ENCODE measurements around the gene IGFL1.
"Not testable (repeated sequence)": the region's sequence is repeated elsewhere in the genome, so short reads cannot be mapped to it uniquely, and the experiment has no call there.

The IGFL1 gene

GRCh38 chr19:46226438-46226973 is 3.0 kb upstream of the IGFL1 start:
- DNase-seq, result no peak

GRCh38 chr19:46232029-46232428 is 2.5 kb downstream of the IGFL1 start:
- DNase-seq, result no peak

GRCh38 chr19:46232468-46232867 is 2.9 kb downstream of the IGFL1 start:
- DNase-seq, result no peak

- no peak for DNase-seq
Observed at GRCh38 chr19:46232938-46233621, 3.5 kb downstream of the IGFL1 start.

GRCh38 chr19:46233871-46234270 is 4.3 kb downstream of the IGFL1 start:
- not testable (repeated sequence) for DNase-seq

- not testable (repeated sequence) for DNase-seq
Observed at GRCh38 chr19:46238141-46238540, 8.6 kb downstream of the IGFL1 start.

- DNase-seq, result no peak
Observed at GRCh38 chr19:46239193-46240024, 9.9 kb downstream of the IGFL1 start.

GRCh38 chr19:46240693-46241092 is 11.2 kb downstream of the IGFL1 start:
- no peak for DNase-seq

GRCh38 chr19:46241626-46242025 is 12.1 kb downstream of the IGFL1 start:
- no peak for DNase-seq

GRCh38 chr19:46243081-46243654 is 13.6 kb downstream of the IGFL1 start:
- not testable (repeated sequence) for DNase-seq

- no peak for DNase-seq
Observed at GRCh38 chr19:46250076-46250735, 20.7 kb downstream of the IGFL1 start.

GRCh38 chr19:46251416-46251815 is 21.9 kb downstream of the IGFL1 start:
- DNase-seq, result no peak

GRCh38 chr19:46254776-46255175 is 25.2 kb downstream of the IGFL1 start:
- DNase-seq, result no peak

GRCh38 chr19:46256855-46257254 is 27.3 kb downstream of the IGFL1 start:
- no peak for DNase-seq

- not testable (repeated sequence) for DNase-seq
Observed at GRCh38 chr19:46261501-46261900, 32.0 kb downstream of the IGFL1 start.

GRCh38 chr19:46262684-46263296 is 33.2 kb downstream of the IGFL1 start:
- DNase-seq, result peak; percentile 17

GRCh38 chr19:46264801-46265200 is 35.3 kb downstream of the IGFL1 start:
- DNase-seq, result not testable (repeated sequence)

GRCh38 chr19:46265217-46265828 is 35.8 kb downstream of the IGFL1 start:
- peak; percentile 71 for DNase-seq

GRCh38 chr19:46269101-46269500 is 39.6 kb downstream of the IGFL1 start:
- no peak for DNase-seq

- no peak for DNase-seq
Observed at GRCh38 chr19:46270521-46271256, 41.1 kb downstream of the IGFL1 start.

- DNase-seq, result no peak
Observed at GRCh38 chr19:46271481-46272197, 42.1 kb downstream of the IGFL1 start.
